HFF-Myc (cell line): ENCODE results near the gene SLC45A1.

Source experiments
- DNase-seq: peaks from one replicate; pipeline ENCODE4 v3.0.0-alpha.2; 2011; ENCODE audit warnings: low read depth; ENCODE audit errors: extremely low read depth
- H3K4me3 ChIP-seq: replicated peaks from 2 replicates; pipeline ENCODE4 v1.5.1; 2011; ENCODE audit warnings: low read depth, mild to moderate bottlenecking, control low read depth, low read length
- CTCF ChIP-seq: IDR thresholded peaks from 2 replicates; pipeline ENCODE4 v1.5.1; 2012; ENCODE audit warnings: mild to moderate bottlenecking, low read depth, low read length, control low read depth; ENCODE audit errors: missing control alignments

Gene SLC45A1

DNA sequence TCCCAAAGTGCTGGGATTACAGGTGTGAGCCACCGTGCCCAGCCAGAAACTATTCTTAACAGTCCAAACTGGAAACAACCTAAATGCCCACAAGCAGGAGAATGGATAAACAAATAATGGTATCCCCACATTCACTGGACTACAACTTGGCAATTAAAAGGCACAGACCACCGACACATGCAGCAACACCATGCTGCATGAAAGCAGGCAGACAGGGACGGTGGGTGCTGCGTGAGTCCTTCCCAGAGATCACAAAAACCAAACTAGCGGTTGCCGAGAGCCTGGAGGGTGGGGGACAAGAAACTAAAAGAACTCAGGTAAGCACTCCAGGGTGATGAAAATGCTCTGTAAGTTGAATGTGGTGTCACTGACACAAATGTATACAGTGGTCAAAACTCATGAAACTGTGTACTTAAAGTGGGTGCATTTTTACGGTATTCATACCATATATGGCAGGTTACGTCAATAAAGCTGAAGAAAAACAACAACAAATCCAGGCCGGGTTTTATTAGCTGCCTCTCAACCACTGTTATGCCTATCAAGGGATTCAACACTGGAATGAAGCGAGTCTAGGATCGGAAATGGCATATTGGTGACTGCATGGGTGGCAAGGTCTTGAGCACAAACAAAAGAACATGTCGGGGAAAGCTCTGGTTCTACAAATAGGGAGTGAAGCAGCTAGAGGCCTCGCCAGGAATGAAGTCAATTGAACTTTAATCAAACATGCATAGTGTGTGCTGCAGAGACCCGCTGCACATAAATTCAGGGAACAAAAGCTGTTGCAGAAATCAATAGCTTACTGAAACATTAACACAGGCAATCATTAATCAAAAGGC, 52.4 kb downstream of the SLC45A1 start:
- no peak for DNase-seq
- no peak overlapping the region for H3K4me3 ChIP-seq
- no peak for TF ChIP-seq CTCF

DNA sequence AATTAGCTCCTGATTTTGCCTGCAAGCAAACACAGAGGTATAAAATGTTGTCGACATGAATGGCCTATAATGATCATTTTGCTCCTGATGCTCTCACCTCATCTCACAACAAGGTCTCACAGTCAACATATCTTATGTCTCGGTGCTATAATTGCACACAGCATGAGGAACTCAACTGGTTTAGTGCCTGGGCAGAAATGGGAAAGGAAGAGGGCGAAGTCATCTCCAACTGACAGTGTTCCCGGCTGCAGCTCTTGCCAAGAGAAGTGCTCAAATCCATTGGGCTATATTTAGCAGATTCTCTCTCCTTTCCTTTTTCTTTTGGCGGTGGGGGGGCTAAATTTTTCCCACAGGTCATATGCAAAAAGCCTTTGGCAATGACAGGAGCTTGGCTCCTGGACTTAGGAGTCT, 53.0 kb downstream of the SLC45A1 start:
- TF ChIP-seq CTCF = no peak
- DNase-seq = no peak
- no peak overlapping the region for H3K4me3 ChIP-seq

DNA sequence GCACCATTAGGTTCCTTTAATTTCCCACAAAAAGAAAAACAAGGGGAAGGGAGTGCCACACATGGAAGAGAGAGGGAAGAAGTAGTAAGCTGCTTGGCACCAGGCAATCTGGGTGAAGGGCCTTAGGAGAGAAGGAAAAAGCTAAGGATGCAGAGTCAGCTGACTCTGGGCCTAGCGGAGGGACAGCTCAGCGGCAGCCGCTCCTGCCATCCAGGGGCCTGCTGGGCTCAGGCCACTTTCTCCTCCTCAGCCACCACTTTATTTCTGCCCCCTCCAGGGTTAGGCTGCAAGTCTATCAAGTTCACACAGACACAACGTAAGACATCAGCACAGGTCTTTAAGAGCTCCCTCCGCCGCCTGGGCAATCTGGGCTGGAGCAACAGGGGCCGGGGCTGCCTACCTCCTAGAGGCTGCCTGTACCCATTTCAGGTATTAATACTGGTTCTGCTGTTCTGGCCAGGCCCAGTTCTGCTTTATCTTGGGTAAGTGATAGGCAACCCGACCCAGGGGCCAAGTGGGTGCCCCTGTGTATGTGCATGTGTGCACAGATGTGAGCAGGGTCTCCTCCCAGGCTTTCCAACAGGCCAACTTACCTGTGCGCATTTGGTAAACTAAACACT, 53.6 kb downstream of the SLC45A1 start:
- no peak for TF ChIP-seq CTCF
- DNase-seq = no peak
- no peak overlapping the region for H3K4me3 ChIP-seq

DNA sequence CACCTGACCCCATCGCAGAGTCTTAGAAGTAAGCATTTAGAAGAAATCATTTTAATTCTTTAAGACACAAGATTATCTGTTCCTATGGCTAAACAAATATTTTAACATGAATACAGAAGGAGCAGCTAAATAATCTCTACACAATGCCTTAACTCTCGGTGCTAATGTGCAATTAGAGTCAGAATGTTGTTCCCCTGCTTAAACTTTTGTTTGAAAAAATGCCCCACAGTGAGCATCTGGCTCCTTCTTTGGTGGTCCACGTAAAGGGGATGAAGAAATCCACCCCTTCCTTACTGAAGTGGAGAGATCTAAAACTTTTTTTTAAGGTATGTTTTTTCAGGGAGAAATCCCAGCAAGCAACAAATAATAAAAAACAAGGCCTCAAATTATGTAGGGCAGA, 55.2 kb downstream of the SLC45A1 start:
- DNase-seq = no peak
- H3K4me3 ChIP-seq = no peak overlapping the region
- TF ChIP-seq CTCF = no peak

DNA sequence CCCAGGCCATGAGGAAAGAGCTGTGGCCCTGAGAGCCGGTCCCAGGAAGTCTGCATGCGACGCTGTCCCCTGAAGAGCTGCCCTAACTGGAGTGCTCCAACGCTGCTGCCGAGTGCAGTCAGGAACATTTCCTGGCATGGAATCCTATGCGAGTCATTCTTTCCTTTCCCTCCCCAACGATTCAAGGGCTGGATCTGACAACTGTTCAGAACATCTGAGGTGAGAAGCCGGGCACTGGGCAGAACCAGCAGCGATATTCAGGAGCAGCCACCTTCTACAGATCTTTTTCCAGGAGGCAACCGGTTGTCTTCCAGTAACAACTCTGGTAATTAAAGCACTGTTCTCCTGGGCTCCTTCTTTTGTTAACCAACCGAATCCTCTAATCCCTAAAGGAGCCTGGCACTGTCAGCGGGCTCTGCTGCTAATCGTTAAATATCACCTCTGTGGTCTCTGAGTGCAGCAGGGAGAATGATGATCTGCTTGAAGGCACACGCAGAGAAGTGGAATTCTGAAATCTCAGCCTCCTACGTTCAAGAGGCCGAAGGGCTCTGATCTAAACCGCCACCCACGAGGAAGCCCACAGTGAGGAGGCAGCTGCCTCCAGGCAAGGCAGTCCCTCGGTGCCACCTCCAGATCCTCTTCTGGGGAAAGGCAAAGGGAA, 55.8 kb downstream of the SLC45A1 start:
- DNase-seq = no peak
- no peak overlapping the region for H3K4me3 ChIP-seq
- TF ChIP-seq CTCF = no peak

DNA sequence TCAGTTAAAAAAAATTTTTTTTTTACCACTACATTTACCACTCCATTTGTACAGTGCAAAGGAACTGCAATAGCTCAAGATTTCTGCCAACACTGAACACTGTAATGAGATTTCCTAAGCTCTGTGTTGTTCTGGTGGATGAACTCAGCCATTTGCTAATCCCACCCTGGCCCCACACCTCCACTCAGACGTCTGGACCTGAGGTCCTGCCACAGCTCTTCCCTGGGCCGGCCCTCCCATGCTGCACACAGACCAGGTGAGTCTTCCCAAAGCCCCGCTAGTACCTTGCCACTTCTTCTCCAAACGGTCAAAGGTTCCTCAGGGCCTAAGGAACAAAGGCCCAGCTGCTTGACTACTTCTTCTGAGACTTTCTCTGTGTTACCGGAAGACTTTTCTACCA, 56.4 kb downstream of the SLC45A1 start:
- no peak overlapping the region for H3K4me3 ChIP-seq
- no peak for DNase-seq
- no peak for TF ChIP-seq CTCF
